Sigmoid colon (tissue), 7 donors: Measurements from ENCODE around the gene VSTM4. TPM values are rescaled to one million over a fixed set of nuclear protein-coding genes. Genes with fewer than 3 reads are reported as not detected.

Experiments
- DNase-seq: peaks from one replicate; pipeline ENCODE4 v3.0.0-alpha.2; 2019
- H3K27ac ChIP-seq, 4 donors: fragments of 200-600 bp; sonication (generic); one replicate each; pipeline ENCODE4 v1.5.1; 2016 to 2019; ENCODE audit warnings: mild to moderate bottlenecking in 1 of 4
- H3K27me3 ChIP-seq, 3 donors: fragments of 200-600 bp; sonication (generic); one replicate each; pipeline ENCODE4 v1.5.1; 2019; ENCODE audit warnings: mild to moderate bottlenecking in 1 of 3
- H3K36me3 ChIP-seq, 4 donors: fragments of 200-600 bp; sonication (generic); one replicate each; pipeline ENCODE4 v1.5.1; 2016 to 2019
- H3K4me1 ChIP-seq, 4 donors: fragments of 200-600 bp; sonication (generic); one replicate each; pipeline ENCODE4 v1.5.1; 2017 to 2019
- H3K4me3 ChIP-seq, 4 donors: fragments of 200-600 bp; sonication (generic); one replicate each; pipeline ENCODE4 v1.5.1; 2017 to 2019; ENCODE audit warnings: mild to moderate bottlenecking in 2 of 4, moderate library complexity in 1 of 4
- H3K9me3 ChIP-seq, 4 donors: fragments of 200-600 bp in 3 of 4; sonication (generic) in 3 of 4; one replicate each; pipeline versions ENCODE4 v1.5.1 to v1.6.1; 2013 to 2019
- EP300 ChIP-seq, 4 donors: sonication (generic); formaldehyde crosslinking; IDR thresholded peaks; one replicate each; pipeline ENCODE4 v1.6.1; 2017; ENCODE audit warnings: antibody characterized with exemption in 4 of 4
- POLR2A ChIP-seq, 2 donors: fragments of 450-650 bp; IDR thresholded peaks; one replicate each; pipeline ENCODE4 v1.6.1; 2016; ENCODE audit warnings: antibody characterized with exemption in 2 of 2, mild to moderate bottlenecking in 2 of 2, moderate library complexity in 2 of 2
- POLR2AphosphoS5 ChIP-seq, 4 donors: sonication (generic); formaldehyde crosslinking; IDR thresholded peaks; one replicate each; pipeline ENCODE4 v1.6.1; 2017; ENCODE audit warnings: antibody characterized with exemption in 4 of 4
- WGBS, 2 donors: extraction: QIAGEN DNeasy Blood & Tissue Kit; methylation state at CpG; one replicate each; pipeline ENCODE4 v1.1.7; 2013; 5-methylcytosine and 5-hydroxymethylcytosine counted together
- intact Hi-C: fragments of 100-400 bp; cut with DNase I; formaldehyde crosslinking; loops from one replicate; pipeline ENCODE4 v1.15.1; 2023
- polyA plus RNA-seq, 3 donors: library from polyadenylated mRNA; stranded (reverse); fragments of 200-250 nt; gene quantifications; one replicate each; pipeline ENCODE4 v1.2.3, GENCODE V29; 2013
- total RNA-seq, 4 donors: library from RNA; depleted of rRNA; stranded (reverse); fragments of >200 nt; gene quantifications; one replicate each; pipeline ENCODE4 v1.1.0, GENCODE V29; 2016
- TF ChIP-seq, protein P1 (sequence below), 4 experiments: fragments of 450-650 bp in 3 of 4; fragments of 200-600 bp in 1 of 4; IDR thresholded peaks; one replicate each; pipeline ENCODE4 v1.5.1; 2016 to 2019; ENCODE audit warnings: antibody characterized with exemption in 4 of 4, mild to moderate bottlenecking in 3 of 4, moderate library complexity in 2 of 4
- donor health status: healthy with polysubstance abuse.
- donor health status: Bipolar disorder and iron deficiency.
- donor health status: healthy.

VSTM4 gene
- total and polyA plus RNA-seq, 7 donors: 0.23 to 13.3 (median 9.5) TPM

- no peaks in the 10 kb centered on the region for H3K27me3 ChIP-seq
- 78 to 89% methylated on average over 5 of the region's 5 CpGs for WGBS, 2 donors
- no peak overlapping the region for H3K4me3 ChIP-seq
- intact Hi-C loops: no loop called here
- no peaks in the 10 kb centered on the region for H3K9me3 ChIP-seq
- no peaks in the 10 kb centered on the region for H3K4me1 ChIP-seq
- H3K27ac ChIP-seq: no peak overlapping the region
- no peak for DNase-seq
- no peaks in the 10 kb centered on the region for H3K36me3 ChIP-seq
- TF ChIP-seq POLR2A (IDR thresholded peaks at IDR 0.05) (no peak), EP300 (IDR thresholded peaks at IDR 0.05) (no peak), POLR2AphosphoS5 (IDR thresholded peaks at IDR 0.05) (no peak)
- TF ChIP-seq, protein P1, sequence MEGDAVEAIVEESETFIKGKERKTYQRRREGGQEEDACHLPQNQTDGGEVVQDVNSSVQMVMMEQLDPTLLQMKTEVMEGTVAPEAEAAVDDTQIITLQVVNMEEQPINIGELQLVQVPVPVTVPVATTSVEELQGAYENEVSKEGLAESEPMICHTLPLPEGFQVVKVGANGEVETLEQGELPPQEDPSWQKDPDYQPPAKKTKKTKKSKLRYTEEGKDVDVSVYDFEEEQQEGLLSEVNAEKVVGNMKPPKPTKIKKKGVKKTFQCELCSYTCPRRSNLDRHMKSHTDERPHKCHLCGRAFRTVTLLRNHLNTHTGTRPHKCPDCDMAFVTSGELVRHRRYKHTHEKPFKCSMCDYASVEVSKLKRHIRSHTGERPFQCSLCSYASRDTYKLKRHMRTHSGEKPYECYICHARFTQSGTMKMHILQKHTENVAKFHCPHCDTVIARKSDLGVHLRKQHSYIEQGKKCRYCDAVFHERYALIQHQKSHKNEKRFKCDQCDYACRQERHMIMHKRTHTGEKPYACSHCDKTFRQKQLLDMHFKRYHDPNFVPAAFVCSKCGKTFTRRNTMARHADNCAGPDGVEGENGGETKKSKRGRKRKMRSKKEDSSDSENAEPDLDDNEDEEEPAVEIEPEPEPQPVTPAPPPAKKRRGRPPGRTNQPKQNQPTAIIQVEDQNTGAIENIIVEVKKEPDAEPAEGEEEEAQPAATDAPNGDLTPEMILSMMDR (IDR thresholded peaks at IDR 0.05): no peak
Measured at GRCh38 chr10:49038711-49039110, 76.6 kb downstream of the VSTM4 start.

GRCh38 chr10:49037187-49037586 lies 78.1 kb downstream of the VSTM4 start:
- no peaks in the 10 kb centered on the region for H3K4me1 ChIP-seq

DNA sequence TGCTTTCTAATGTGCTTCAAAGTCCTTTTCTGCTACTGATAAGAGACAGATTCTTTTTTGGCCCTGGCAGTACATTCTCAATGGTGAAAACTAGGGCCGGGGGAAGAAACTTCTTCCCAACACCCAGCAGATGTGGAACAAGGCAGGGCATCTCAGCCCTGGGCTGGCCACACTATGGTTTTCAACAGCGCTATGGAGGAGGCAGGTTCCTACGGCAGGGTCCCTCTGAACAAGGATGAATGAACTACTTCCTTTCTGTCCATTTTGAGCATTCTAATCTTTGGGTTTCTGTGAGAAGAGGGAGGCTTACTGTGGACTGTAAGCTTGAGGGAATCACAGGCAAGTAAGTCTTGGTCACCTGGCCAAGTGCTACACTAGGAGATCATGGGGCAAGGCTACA lies 78.7 kb downstream of the VSTM4 start:
- no peak for DNase-seq
- Histone ChIP-seq H3K4me3 (no peak overlapping the region), H3K4me1 (no peaks in the 10 kb centered on the region), H3K27ac (no peak overlapping the region), H3K36me3 (peaks cover 0 to 4% (median 0%) of the 10 kb centered on the region in 4 donors), H3K9me3 (no peaks in the 10 kb centered on the region), H3K27me3 (no peaks in the 10 kb centered on the region)
- TF ChIP-seq POLR2AphosphoS5 (IDR thresholded peaks at IDR 0.05) (no peak), EP300 (IDR thresholded peaks at IDR 0.05) (no peak), POLR2A (IDR thresholded peaks at IDR 0.05) (no peak)
- TF ChIP-seq, protein P1 (IDR thresholded peaks at IDR 0.05): no peak
- 94 to 95% methylated on average over 3 of the region's 3 CpGs for WGBS, 2 donors
- intact Hi-C loops: no loop called here

More at GRCh38 chr10:49037187-49037586, 78.1 kb downstream of the VSTM4 start:
- TF ChIP-seq, protein P1 (IDR thresholded peaks at IDR 0.05): no peak
- no peak for TF ChIP-seq EP300 (IDR thresholded peaks at IDR 0.05)
- Histone ChIP-seq H3K36me3 (no peaks in the 10 kb centered on the region), H3K27me3 (no peaks in the 10 kb centered on the region), H3K9me3 (no peaks in the 10 kb centered on the region), H3K4me3 (no peak overlapping the region), H3K27ac (no peak overlapping the region)
- DNase-seq: no peak
- 84 to 88% methylated on average over 7 of the region's 7 CpGs for WGBS, 2 donors
- intact Hi-C loops: no loop called here

GRCh38 chr10:49035920-49036319 lies 79.4 kb downstream of the VSTM4 start:
- DNase-seq: no peak
- 87 to 94% methylated on average over 8 of the region's 8 CpGs for WGBS, 2 donors
- Histone ChIP-seq H3K27ac (no peak overlapping the region), H3K27me3 (no peaks in the 10 kb centered on the region), H3K4me3 (no peak overlapping the region), H3K9me3 (no peaks in the 10 kb centered on the region), H3K4me1 (no peaks in the 10 kb centered on the region), H3K36me3 (peaks cover 0 to 5% (median 0%) of the 10 kb centered on the region in 4 donors)
- intact Hi-C loops: no loop called here
- TF ChIP-seq, protein P1 (IDR thresholded peaks at IDR 0.05): no peak
- TF ChIP-seq POLR2AphosphoS5 (IDR thresholded peaks at IDR 0.05) (no peak), EP300 (IDR thresholded peaks at IDR 0.05) (no peak), POLR2A (IDR thresholded peaks at IDR 0.05) (no peak)

- TF ChIP-seq POLR2AphosphoS5 (IDR thresholded peaks at IDR 0.05) (no peak), EP300 (IDR thresholded peaks at IDR 0.05) (no peak), POLR2A (IDR thresholded peaks at IDR 0.05) (no peak)
- TF ChIP-seq, protein P1 (IDR thresholded peaks at IDR 0.05): no peak
- H3K4me3 ChIP-seq: no peak overlapping the region
- no peaks in the 10 kb centered on the region for H3K9me3 ChIP-seq
- H3K27me3 ChIP-seq: no peaks in the 10 kb centered on the region
- intact Hi-C loops: no loop called here
- no peak for DNase-seq
- H3K4me1 ChIP-seq: no peaks in the 10 kb centered on the region
- WGBS, 2 donors: 84 to 90% methylated on average over 6 of the region's 6 CpGs
- H3K27ac ChIP-seq: no peak overlapping the region
- H3K36me3 ChIP-seq: peaks cover 0 to 8% (median 0%) of the 10 kb centered on the region in 4 donors
Measured at GRCh38 chr10:49034925-49035324, 80.4 kb downstream of the VSTM4 start.
